ENCODE measurements around the gene CASZ1.

CASZ1 gene

GRCh38 chr1:10796029-10796944, at the start of gene CASZ1:
CASZ1 (minus strand) TSS chr1:10796646; CDS start chr1:10693889, 102,757 bp downstream.
- no peak for DNase-seq

GRCh38 chr1:10843697-10844096, 47.3 kb upstream of the CASZ1 start:
- DNase-seq, result no peak

GRCh38 chr1:10841118-10841517, 44.7 kb upstream of the CASZ1 start:
- no peak for DNase-seq

- DNase-seq, result no peak
These were observed 42.8 kb upstream of the CASZ1 start for GRCh38 chr1:10839188-10839770.

- no peak for DNase-seq
These were observed 42.1 kb upstream of the CASZ1 start for GRCh38 chr1:10838541-10838940.

- no peak for DNase-seq
These were observed 40.3 kb upstream of the CASZ1 start for GRCh38 chr1:10836726-10837125.

- DNase-seq, result no peak
These were observed 39.5 kb upstream of the CASZ1 start for GRCh38 chr1:10835822-10836421.

GRCh38 chr1:10835421-10835820, 39.0 kb upstream of the CASZ1 start:
- no peak for DNase-seq

GRCh38 chr1:10834770-10835412, 38.4 kb upstream of the CASZ1 start:
- no peak for DNase-seq

GRCh38 chr1:10833630-10834557, 37.4 kb upstream of the CASZ1 start:
- no peak for DNase-seq

- DNase-seq, result no peak
These were observed 36.3 kb upstream of the CASZ1 start for GRCh38 chr1:10832703-10833102.

GRCh38 chr1:10830961-10831668, 34.7 kb upstream of the CASZ1 start:
- DNase-seq, result no peak

GRCh38 chr1:10829965-10830515, 33.6 kb upstream of the CASZ1 start:
- no peak for DNase-seq

- no peak for DNase-seq
These were observed 32.8 kb upstream of the CASZ1 start for GRCh38 chr1:10829067-10829818.

GRCh38 chr1:10827377-10828333, 31.2 kb upstream of the CASZ1 start:
- DNase-seq, result no peak

- no peak for DNase-seq
These were observed 29.1 kb upstream of the CASZ1 start for GRCh38 chr1:10825592-10825991.

- no peak for DNase-seq
These were observed 28.5 kb upstream of the CASZ1 start for GRCh38 chr1:10824821-10825540.

- DNase-seq, result no peak
These were observed 26.6 kb upstream of the CASZ1 start for GRCh38 chr1:10823000-10823401.

- DNase-seq, result no peak
These were observed 24.9 kb upstream of the CASZ1 start for GRCh38 chr1:10821388-10821787.

All from KG1 (cell line).